WI38 (cell line): ENCODE results near the gene DUOXA2.

Experiments used
- H3K4me3 ChIP-seq: 2 replicates; pipeline ENCODE4 v1.5.1; 2011; ENCODE audit warnings: low read depth, mild to moderate bottlenecking, control low read depth, low read length
- CTCF ChIP-seq: IDR thresholded peaks from 2 replicates; pipeline ENCODE4 v1.5.1; 2012; ENCODE audit warnings: low read depth, mild to moderate bottlenecking, control low read depth, low read length

DUOXA2 gene

DNA sequence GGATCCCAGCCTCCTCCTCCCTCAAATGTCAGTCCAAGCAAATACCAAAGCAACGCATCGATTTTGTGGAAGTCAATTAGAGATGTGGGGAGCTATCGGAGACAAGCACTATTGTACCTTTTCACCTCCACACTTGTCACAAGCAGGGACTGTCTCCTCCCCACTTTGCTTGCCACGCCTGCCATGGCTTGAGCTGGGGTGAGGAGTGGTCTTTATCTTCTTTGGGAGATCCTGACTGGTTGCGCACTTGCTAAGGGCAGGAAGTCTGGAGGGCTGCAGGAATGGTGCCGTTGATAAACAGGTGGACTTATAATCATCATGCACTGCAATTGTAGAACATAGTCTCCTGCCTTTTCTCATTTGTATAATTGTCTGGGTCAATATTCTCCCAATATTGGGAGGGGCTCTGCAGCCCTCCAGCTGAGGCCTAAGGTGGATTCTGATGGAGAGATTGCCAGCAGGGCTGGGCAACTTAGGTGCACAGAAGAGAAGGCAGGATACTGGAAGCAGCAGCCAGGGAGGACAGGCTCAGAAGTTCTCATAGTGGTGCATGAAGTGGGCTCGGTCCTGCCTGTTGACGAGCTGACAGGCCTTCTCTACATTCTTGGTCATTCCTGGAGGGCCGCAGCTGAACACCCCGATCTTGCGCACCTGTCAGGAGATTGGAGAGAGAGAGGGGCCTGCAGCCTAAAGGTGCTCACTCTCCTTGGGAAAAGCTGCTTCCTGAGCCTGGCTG lies 20.3 kb upstream of the DUOXA2 start:
- no peak for TF ChIP-seq CTCF
- no peak overlapping the region for H3K4me3 ChIP-seq

DNA sequence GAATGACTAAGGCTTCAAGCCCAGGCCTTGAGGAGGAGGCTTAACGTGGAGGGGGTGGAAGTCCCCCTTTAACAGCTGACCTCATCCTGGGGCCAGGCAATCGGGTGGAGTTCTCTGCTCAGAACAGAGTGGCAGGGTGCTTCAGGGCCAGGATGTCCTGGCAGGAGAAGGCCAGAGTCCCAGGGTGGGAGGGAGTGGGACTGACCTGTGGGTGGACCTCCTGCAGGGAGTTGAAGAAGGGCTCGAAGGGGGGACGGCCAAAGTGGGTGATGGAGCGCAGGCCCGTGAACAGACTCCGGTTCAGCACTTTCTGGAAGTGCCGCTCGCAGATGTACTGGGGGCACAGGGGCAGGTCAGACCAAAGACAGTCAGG lies 19.8 kb upstream of the DUOXA2 start:
- no peak for TF ChIP-seq CTCF

GRCh38 chr15:45095661-45096060 lies 18.5 kb upstream of the DUOXA2 start:
- H3K4me3 ChIP-seq = no peak overlapping the region
- TF ChIP-seq CTCF = no peak

More for the DNA sequence above, 19.8 kb upstream of the DUOXA2 start:
- no peak overlapping the region for H3K4me3 ChIP-seq

DNA sequence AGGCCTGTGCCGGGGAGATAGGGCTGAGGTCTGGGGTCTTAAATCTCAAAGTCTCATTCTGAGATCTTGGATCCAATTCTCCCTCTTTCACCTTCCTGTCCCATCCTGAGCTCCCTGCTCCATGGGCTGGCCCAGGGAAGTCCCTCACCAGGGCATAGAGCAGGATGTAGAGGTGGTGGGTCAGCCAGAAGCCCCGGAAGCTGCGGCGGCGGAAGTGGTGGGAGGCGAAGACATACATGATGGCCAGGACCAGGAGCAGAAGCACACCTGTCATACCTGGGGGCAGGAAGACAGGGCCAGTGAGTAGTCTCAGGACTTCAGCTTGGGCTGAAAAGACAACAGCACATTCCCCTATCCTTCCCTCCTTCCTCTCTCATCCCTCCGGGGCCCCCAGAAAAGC lies 16.7 kb upstream of the DUOXA2 start:
- H3K4me3 ChIP-seq = no peak overlapping the region
- no peak for TF ChIP-seq CTCF

- TF ChIP-seq CTCF = no peak
- no peak overlapping the region for H3K4me3 ChIP-seq
These were observed 14.5 kb upstream of the DUOXA2 start for GRCh38 chr15:45099549-45100165.

DNA sequence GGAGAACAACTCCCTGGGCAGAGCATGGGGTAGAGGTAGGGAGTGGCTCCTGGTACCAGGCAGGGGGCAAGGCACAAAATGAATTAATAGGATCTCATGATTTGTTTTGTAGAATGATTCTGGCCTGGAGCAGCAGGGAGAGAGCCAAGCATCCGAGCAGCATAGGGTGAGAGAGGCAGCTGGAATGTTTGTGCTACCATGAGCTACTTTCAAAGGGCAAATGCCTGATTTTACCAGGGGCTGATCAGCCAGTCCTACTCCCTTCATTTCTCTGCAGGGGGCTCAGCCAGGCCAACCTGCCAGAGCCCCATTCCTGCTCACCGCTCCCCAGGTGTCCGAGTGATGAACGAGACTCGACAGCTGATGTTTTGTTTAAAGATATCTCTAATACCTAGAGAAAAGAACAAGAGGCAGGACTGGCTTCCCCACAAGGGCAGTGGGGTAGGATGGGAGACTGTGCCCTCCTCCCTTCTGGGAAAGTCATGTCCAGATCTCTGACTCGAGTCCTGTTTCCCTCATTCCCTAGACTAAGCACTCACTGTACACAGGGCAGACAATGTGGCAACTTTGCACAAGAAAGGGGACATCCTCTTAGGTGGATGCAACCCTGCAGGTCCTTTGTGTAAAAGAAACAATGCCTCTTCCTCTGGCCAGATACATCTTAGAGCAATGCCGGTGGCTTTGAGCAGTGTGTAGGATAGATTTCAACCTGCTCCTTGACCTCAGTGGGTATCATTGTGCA lies 13.1 kb upstream of the DUOXA2 start:
- TF ChIP-seq CTCF = no peak

DNA sequence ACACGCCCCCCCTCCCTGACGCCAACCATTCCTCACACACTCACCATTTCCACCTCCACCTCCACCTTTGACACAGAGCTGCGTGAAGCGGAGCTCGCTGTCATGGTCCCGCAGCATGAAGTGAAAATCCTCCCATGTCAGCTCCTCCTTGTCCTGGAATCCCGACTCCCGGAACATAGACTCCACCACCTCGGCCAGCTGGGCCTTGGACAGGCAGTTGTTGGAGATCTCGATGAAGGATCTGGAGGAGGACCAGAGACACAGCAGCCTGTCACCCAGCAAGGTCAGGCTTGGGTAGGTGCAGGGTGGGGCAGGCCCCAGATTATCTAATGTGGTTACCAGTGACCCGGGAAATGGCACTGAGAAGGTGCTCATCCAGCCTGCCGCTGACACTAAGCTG lies 12.4 kb upstream of the DUOXA2 start:
- no peak for TF ChIP-seq CTCF
- no peak overlapping the region for H3K4me3 ChIP-seq

More for the DNA sequence above, 13.1 kb upstream of the DUOXA2 start:
- H3K4me3 ChIP-seq = no peak overlapping the region
